ENCODE data around the gene RPS6KA1.
"Not testable (repeated sequence)": the region's sequence is repeated elsewhere in the genome, so short reads cannot be mapped to it uniquely, and the experiment has no call there.

Gene RPS6KA1

GRCh38 chr1:26529655-26530409 is at the start of gene RPS6KA1:
RPS6KA1 (plus strand) TSS chr1:26529761; CDS start chr1:26529921, 160 bp downstream.
- DNase-seq, result peak; percentile 84

DNA sequence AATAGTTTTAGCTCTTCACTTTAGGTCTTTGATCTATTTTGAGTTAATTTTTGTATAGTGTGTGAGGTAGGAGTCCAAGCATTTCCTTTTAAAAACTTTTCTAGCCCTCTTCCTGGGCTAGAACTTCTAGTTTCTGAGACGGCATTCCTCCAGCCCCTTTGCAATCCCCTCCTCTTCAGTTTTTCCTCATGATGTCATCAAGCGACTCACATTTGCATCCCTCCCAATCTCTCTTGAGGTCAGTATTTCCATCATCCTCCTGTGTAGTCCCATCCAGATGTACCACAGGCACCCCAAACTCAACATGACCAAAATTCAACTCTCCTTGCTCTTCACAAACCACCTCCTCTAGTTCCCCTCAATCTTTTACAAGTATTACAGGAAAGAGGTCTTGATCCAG is 46.6 kb upstream of the RPS6KA1 start:
- no peak for DNase-seq

- no peak for DNase-seq
These were observed 45.6 kb upstream of the RPS6KA1 start for GRCh38 chr1:26483980-26484379.

DNA sequence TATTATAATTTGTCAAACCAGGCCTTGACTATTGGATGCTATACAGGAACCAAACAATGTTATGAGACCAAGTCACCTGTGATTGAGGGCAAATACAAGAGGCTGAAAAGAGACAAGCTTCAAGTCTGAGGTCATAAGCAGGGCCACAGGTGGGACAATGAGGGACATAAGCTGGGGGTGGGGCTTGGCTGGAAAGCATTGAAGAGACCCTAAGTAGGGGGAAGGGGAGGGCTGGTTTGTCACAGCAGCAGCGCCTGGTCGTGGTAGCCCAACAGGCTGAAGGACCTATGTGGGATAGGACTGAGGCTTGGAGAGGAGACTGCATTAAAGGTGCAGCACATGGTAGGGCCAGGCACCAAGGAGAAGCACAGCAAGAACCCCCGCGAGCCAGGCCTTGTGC is 39.4 kb upstream of the RPS6KA1 start:
- DNase-seq, result no peak

DNA sequence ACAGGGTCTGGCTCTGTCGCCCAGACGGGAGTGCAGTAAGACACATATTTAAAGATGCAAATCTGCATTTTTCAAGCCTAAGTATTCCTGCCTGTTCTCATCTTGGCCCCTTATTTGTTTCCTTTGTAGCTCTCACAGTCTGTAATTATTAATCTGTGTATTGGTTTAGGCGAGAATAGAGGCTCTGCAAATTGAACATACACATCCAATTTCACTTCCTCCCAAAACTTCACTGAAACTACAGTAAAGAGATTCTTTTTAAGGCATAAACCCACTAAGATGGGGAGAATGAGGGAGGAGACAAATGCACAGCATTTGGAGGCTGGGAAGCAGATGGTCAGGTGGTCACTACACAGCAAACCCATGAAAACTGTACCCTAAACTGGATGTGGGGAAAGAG is 36.3 kb upstream of the RPS6KA1 start:
- no peak for DNase-seq

DNA sequence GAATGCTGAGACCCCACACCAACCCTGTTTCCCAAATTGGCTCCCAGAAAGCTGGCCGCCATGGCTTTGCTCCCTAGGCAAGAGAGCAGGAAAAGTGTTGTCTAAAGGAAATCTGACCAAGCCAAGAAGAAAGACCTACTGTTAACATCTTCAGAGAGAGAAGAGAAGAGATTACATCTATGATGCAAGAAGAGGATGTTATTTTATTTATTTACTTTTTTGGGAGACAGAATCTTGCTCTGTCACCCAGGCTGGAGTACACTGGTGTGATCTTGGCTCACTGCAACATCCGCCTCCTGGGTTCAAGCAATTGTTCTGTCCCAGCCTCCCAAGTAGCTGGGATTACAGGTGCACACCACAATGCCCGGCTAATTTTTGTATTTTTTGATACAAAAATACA is 35.6 kb upstream of the RPS6KA1 start:
- DNase-seq, result no peak

DNA sequence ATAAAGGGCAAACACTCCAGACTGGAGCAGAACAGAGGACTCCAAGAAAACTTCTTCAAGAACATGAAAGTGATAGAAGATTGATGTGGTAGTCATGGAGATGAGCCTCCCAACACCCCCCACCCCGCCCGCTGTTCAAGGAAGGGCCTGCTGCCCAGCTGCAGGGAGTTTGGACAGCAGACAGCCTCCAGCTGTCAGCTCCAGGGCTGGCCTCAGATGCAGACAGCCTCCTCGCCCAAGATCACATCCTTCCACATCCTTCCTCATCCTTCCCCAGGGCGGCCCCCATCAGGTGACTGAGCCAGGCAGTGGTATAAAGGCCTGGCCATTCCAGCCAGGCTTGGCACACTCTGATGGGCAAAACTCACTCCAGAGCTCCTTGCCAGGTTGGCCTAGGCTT is 32.7 kb upstream of the RPS6KA1 start:
- no peak for DNase-seq

- DNase-seq, result no peak
These were observed 30.7 kb upstream of the RPS6KA1 start for GRCh38 chr1:26498894-26499293.

- peak; percentile 96 for DNase-seq
These were observed 28.9 kb upstream of the RPS6KA1 start for GRCh38 chr1:26500488-26501175.

- DNase-seq, result not testable (repeated sequence)
These were observed 18.9 kb upstream of the RPS6KA1 start for GRCh38 chr1:26510711-26511110.

DNA sequence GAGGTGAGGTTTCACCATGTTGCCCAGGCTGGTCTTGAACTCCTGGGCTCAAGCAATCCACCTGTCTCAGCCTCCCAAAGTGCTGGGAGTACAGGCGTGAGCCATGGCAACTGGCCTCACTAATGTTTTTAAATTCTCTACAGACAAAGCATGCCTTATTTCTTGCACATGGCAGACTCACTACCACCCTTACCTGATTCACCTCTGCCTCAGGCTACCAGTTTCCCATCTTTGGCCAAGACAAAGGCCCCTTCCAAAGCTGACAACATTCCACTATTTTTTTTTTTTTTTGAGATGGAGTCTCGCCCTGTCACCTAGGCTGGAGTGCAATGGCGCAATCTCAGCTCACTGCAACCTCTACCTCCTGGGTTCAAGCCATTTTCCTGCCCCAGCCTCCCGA is 13.7 kb upstream of the RPS6KA1 start:
- DNase-seq, result not testable (repeated sequence)

- no peak for DNase-seq
These were observed 12.4 kb upstream of the RPS6KA1 start for GRCh38 chr1:26516987-26517765.

DNA sequence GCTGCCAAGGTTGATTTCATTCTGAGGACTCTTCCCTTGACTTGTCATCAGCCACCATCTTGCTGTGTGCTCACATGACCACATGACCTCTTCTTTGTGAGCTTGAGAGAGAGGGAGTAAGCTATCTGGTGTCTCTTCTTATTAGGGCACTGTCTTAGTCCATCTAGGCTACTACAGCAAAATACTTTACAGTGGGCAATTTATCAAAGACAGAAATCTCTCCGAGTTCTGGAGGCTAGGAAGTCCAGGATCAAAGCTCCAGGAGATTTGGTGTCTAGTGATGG is 11.9 kb upstream of the RPS6KA1 start:
- DNase-seq, result no peak

DNA sequence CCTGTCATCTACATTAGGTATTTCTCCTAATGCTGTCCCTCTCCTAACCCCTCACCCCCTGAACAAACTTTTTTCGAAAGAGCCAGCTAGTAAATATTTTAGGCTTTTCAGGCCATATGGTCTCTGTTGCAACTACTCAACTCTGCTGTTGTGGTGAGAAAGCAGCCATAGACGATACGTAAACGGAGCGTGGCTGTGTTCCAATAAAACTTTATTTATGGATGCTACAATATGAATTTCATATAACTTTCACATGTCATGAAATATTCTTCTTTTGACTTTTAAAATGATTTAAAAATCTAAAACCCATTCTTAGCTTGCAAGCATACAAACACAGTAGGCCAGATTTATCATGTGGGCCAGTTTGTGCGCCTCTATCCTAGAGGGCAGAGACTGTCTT is 11.2 kb upstream of the RPS6KA1 start:
- no peak for DNase-seq

DNA sequence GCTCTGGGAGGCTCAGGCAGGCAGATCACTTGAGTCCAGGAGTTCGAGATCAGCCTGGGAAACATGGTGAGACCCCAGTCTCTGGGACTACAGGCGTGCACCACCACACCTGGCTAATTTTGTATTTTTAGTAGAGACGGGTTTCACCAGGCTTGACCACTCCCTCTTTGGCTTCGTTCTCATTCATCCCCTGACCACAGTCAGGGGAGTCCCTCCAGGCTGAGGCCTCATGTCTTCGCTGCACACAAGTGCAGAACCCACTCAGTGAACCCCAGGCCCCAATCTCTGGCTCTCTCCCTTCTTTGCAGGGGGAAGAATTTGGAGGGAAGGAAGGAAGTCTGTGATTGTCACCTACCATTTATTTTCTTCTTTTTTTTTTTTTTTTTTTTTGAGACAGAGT is 9.2 kb upstream of the RPS6KA1 start:
- no peak for DNase-seq

GRCh38 chr1:26521669-26522030 is 7.9 kb upstream of the RPS6KA1 start:
- no peak for DNase-seq

- DNase-seq, result no peak
These were observed 7.5 kb upstream of the RPS6KA1 start for GRCh38 chr1:26522073-26522472.

GRCh38 chr1:26524181-26524580 is 5.4 kb upstream of the RPS6KA1 start:
- DNase-seq, result no peak

DNA sequence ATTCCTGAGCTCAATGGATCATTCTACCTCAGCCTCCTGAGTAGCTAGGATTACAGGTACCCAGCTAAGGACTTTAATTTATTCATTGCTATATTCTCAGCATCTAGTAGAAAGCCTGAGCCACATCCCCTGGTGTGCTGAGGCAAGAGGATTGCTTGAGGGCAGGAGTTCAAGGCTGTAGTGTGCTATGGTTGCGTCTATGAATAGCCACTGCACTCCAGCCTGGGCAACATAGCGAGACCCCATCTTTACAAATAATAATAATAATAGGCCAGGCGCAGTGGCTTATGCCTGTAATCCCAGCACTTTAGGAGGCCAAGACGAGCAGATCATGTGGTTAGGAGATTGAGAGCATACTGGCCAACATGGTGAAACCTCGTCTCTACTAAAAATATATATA is 3.3 kb upstream of the RPS6KA1 start:
- no peak for DNase-seq

GRCh38 chr1:26529405-26529654 is 231 bp upstream of the RPS6KA1 start:
- no peak for DNase-seq

GRCh38 chr1:26530410-26530894 is 891 bp downstream of the RPS6KA1 start:
- DNase-seq, result no peak

GRCh38 chr1:26530895-26531598 is 1.5 kb downstream of the RPS6KA1 start:
- DNase-seq, result peak; percentile 84

DNA sequence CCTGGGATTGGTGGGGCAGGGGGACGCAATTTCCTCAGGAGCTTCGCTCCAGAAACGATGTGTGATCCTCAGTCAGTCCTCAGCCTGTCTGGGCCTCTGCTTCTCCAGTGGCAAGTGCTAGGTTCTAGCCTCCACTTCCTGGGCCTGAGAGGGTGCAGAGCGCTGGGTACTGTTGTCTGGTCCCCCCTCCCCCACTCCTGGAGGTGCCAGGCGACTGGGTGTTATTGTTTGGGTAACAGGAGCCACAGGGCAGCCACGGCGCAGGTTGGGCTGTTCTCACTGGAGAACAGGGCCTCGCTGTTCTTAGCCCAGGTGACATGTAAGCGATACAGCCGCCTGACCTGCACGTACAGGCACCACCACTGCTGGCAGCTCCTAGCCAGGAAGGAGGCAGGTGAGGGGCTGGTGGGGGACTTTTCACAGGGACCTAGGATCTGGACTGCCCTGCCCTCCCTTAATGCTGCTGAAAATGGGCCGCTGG is 2.1 kb downstream of the RPS6KA1 start:
- DNase-seq, result no peak
